SK-N-SH treated with all-trans-retinoic acid at 6 μM for 48 hours (cell line): Measurements from ENCODE around the gene HACL1.

Source experiments
- ESRRG ChIP-seq: fragments of 250-450 bp; sonication (Bioruptor Pico); IDR thresholded peaks from 2 replicates; pipeline ENCODE4 v1.6.1; 2021; ENCODE audit warnings: mild to moderate bottlenecking
- ISL1 ChIP-seq: fragments of 250-450 bp; sonication (Bioruptor Pico); IDR thresholded peaks from 2 replicates; pipeline ENCODE4 v2.1.2; 2022; ENCODE audit warnings: mild to moderate bottlenecking, moderate library complexity
- PATZ1 ChIP-seq: fragments of 250-450 bp; sonication (Bioruptor Pico); IDR thresholded peaks from 2 replicates; pipeline ENCODE4 v1.8.0; 2020; ENCODE audit warnings: mild to moderate bottlenecking, moderate library complexity, borderline replicate concordance
- POU6F1 ChIP-seq: fragments of 250-450 bp; sonication (Bioruptor Pico); IDR thresholded peaks from 2 replicates; pipeline ENCODE4 v1.8.0; 2021; ENCODE audit warnings: low read depth, mild to moderate bottlenecking, moderate library complexity, borderline replicate concordance
- RARB ChIP-seq: fragments of 250-450 bp; sonication (Bioruptor Pico); IDR thresholded peaks from 2 replicates; pipeline ENCODE4 v1.8.0; 2021; ENCODE audit warnings: mild to moderate bottlenecking, moderate library complexity
- ZFP30 ChIP-seq: fragments of 450-650 bp; formaldehyde crosslinking; IDR thresholded peaks from 2 replicates; pipeline ENCODE4 v1.5.0; 2022; ENCODE audit warnings: mild to moderate bottlenecking, moderate library complexity
- ZNF565 ChIP-seq: fragments of 450-650 bp; formaldehyde crosslinking; conservative IDR thresholded peaks from 2 replicates; pipeline ENCODE4 v1.5.0; 2020; ENCODE audit warnings: low read depth, mild to moderate bottlenecking, moderate library complexity

GRCh38 chr3:15592968-15593367 is 8.4 kb downstream of the HACL1 start:
- TF ChIP-seq ZFP30 (CRISPR knock-in tag) (no peak), PATZ1 (CRISPR knock-in tag) (no peak), RARB (CRISPR knock-in tag) (no peak), POU6F1 (CRISPR knock-in tag) (no peak), ISL1 (no peak), ESRRG (CRISPR knock-in tag) (no peak), ZNF565 (no peak)
